HG03196 (cell line): ENCODE measurements around the gene RSPH1.

Source experiments
- ATAC-seq: cut with Tn5 transposase; IDR thresholded peaks from one replicate; pipeline ENCODE4 v1.9.1; 2021; ENCODE audit not compliant: unreplicated experiment

The RSPH1 gene

DNA sequence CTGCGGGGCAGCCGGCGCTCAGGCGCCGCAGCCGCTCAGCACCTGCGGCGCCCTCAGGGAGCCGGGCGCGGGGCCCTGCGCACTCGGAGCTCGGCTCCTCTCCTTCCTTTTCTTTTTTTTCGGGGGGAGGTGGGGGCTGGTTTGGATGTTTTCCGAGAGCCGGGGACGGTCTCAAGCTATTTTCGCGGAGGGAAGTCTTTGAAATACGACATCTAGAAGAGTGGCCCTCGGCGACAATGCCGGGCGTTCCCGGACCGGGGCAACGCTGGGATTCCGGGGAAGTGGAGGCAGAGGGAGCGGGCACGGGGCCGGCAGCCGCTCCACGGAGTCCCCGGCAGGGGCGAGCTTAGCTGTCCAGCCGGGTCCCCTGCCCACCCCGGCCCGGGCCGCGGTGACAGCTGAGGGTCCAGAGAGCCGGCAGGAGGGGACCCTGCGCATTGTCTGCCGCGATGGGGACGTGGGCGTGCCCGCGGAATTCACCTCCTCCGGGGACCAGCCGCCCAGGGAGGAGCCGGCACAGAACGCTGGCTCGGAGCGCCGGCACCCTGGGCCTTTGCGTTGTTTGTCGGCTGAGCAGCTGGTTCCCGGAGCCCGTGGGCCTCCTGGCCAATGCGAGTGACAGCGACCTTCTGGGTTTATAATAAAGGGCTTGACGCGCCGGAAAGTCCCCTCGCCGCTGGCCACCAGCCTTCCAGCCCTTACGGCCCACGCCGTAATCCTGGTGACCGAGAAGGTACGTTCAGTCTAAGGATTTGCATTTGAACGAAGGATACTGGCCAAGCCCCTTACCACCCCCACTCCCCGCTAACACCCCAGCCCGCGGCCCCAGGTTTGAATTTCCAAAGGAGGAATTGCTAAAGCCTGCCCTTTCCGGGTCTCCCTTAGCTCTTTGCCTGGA is 18.2 kb upstream of the RSPH1 start:
- ATAC-seq, result peak; percentile 49

DNA sequence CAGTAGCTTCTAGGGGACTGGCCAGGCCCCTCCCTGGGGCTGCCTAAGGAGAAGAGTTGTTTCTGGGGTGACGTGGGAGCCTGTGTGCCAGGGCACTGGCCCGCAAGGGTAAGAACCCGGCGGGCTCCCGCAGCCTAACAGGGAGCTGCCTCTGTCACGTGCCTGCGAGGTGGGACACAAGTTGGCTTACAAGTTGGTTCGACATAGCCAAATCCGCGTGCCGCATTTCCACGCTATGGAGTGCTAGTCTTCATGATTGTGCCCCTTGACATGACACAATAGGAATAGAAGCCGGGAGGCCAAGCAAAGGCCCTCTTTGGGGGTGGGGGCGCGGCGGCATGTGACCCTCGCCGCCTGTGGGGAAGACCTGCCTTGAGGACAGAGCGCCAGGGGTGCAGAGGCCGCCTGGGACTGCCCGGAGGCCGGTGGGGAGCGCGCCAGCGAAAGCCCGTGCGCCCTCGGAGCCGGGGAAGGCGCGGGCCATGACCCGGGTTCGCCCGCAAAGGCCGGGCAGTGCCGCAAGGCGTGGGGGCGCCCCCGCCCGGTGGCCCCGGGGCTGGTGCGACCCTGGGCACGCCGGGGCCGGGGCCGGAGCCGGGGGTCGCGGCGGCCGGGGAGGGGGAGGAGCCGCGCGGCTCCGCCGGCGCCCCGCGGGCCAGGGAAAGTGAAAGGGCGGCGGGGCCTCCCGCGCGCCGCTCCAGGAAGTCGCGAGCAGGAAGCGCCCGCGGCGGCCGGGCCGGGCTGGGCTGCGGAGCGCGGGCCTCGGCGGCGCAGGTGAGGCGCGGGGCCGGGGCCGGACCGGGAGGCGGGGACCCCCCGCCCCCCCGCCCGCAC is 17.3 kb upstream of the RSPH1 start, which contains the start of gene SLC37A1:
Gene SLC37A1, plus strand, starts transcription at position 702 of the 834 bp plus-strand sequence. CDS start 4,603 bp downstream, outside the sequence.
- ATAC-seq, result peak; percentile 37

- no peak for ATAC-seq
These were observed 16.5 kb upstream of the RSPH1 start for GRCh38 chr21:42512346-42513034.

DNA sequence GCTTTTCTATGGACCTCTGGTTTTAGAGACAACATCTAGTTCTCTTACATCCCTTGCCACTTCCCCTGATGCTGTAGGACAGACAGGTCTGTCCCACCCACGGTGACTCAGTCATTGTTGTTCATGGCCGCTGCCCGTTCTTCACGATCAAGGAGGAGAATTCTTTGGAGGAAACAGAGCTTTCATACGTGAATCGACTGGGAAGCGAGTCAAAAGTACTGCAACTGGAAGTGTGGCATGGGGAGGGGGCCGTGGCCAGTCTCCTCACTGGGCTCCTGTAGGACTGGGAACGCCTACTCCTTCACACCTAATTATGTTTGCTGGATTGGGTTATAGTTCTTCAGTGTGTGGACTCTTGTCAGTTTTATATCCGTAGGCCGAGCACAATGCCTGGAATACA is 13.2 kb upstream of the RSPH1 start:
- no peak for ATAC-seq

GRCh38 chr21:42508371-42508770 is 12.3 kb upstream of the RSPH1 start:
- ATAC-seq, result no peak

DNA sequence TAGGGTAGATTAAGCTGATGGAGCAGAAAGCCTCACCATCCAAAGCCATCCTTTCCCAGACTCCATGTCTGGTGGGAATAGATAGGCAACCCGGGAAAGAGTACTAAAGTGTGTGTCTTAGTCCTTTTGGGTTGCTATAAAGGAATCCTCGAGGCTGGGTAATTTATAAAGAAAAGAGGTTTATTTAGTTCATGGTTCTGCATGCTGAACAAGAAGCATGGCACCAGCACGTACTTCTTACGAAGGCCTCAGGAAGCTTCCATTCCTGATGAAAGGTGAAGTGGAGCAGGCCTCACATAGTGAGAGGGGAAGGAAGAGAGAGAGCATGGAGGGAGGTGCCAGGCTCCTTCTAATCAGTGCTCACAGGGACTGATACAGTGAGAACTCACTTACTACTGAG is 11.4 kb upstream of the RSPH1 start:
- ATAC-seq, result no peak

- peak; percentile 86 for ATAC-seq
These were observed 9.2 kb upstream of the RSPH1 start for GRCh38 chr21:42505090-42505726.

GRCh38 chr21:42503711-42504110 is 7.7 kb upstream of the RSPH1 start:
- ATAC-seq, result no peak

GRCh38 chr21:42500736-42501135 is 4.7 kb upstream of the RSPH1 start:
- ATAC-seq, result no peak

GRCh38 chr21:42500225-42500624 is 4.2 kb upstream of the RSPH1 start:
- no peak for ATAC-seq

DNA sequence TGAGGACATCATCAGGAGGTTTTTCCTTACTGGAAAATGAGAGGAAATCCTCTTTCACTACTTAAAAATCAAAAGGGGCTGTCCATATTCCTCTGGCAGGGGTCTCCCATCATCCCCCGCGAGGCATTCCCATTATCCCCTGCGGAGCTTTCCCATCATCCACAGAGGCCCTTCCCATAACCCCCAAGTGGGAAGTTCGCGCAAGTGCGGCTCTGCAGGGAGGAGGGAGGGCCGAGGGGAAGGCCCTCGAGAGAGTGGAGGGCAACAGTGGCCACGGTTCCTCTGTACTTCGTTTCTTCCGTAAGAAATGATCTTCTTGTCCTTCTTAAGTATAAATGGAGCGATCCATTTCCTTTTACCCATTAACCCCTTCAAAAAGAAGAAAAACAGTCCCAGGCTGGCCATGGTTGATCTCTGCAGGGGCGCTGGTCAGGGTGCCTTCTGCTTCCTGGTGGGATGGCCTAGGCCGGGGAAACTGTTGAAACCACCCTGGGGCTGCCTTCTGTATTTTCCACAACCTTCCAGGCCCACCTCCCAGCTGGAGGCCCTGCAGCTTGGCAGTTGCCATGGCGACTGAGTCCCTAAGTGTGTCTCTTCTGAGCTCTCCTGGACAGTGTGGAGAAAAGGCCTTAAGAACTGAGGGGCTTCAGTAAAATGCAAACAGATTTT is 3.6 kb upstream of the RSPH1 start:
- no peak for ATAC-seq

DNA sequence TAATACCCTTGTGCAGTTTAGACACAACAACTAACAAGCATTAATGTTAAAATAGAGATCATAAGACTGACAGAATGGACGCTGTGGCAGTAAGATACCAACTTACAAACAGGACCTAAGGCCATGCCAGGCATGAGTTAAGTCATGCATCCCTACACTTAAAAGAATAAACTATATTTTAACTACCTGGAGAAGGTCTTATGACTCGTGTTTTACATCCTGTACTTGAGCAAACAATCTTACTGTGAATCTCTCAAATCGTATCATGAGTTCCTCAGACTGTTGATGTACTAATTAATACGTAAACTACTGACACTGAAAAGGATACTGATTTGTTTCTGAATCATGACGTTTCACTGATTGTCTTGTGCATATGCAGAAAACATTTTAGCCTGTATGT is 2.0 kb upstream of the RSPH1 start:
- ATAC-seq, result no peak

- no peak for ATAC-seq
These were observed 797 bp upstream of the RSPH1 start for GRCh38 chr21:42496839-42497202.

DNA sequence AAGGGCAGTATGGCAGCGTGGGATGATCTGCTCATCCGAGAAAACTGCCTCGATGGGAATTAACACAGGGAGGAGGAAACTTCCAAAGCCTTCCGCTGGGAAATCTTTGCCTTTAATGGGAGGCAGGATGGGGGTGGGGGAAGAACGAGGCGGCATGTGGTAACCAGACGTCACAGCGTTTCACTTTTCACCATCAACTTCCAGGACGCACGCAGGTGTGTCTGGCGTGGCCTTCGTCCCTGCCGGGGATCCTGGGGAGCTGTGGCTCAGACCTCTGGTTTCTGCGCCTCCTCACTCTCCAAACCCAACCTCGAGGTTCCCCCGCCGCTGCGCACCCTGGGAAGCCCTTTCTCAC is 282 bp downstream of the RSPH1 start:
- ATAC-seq, result peak; percentile 16

GRCh38 chr21:42495027-42495426 is 997 bp downstream of the RSPH1 start:
- ATAC-seq, result no peak

GRCh38 chr21:42493109-42494060 is 2.6 kb downstream of the RSPH1 start:
- no peak for ATAC-seq

- no peak for ATAC-seq
These were observed 3.8 kb downstream of the RSPH1 start for GRCh38 chr21:42492201-42492600.

GRCh38 chr21:42491328-42491727 is 4.7 kb downstream of the RSPH1 start:
- ATAC-seq, result no peak

DNA sequence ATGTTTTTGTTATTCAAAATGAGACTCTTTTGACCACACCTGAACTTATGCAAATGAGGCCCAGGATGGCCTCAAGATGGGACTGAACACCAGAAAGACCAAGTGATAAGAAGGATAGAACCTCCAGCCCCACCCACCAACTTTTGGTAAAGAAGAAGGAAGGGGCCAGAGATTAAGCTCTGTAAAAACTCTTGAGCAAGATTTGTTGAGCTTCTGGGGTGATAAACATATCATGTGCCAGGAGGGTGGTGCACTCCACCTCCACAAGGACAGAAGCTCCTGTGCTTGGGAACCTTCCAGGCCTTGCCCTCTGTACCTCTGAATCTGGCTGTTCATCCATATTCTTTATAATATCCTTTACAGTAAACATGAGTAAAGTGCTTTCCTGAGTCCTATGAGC is 5.3 kb downstream of the RSPH1 start:
- ATAC-seq, result no peak
